ENCODE results near the gene LYSMD2. TPM values are rescaled to one million over a fixed set of nuclear protein-coding genes. Genes with fewer than 3 reads are reported as not detected.

LYSMD2 gene
- total and polyA plus RNA-seq, 9 of the 15 experiments (the other 6 are each of a cell fraction or from before 2014, with no cell fraction given): 4.3 to 30.3 (median 9.8) TPM

DNA sequence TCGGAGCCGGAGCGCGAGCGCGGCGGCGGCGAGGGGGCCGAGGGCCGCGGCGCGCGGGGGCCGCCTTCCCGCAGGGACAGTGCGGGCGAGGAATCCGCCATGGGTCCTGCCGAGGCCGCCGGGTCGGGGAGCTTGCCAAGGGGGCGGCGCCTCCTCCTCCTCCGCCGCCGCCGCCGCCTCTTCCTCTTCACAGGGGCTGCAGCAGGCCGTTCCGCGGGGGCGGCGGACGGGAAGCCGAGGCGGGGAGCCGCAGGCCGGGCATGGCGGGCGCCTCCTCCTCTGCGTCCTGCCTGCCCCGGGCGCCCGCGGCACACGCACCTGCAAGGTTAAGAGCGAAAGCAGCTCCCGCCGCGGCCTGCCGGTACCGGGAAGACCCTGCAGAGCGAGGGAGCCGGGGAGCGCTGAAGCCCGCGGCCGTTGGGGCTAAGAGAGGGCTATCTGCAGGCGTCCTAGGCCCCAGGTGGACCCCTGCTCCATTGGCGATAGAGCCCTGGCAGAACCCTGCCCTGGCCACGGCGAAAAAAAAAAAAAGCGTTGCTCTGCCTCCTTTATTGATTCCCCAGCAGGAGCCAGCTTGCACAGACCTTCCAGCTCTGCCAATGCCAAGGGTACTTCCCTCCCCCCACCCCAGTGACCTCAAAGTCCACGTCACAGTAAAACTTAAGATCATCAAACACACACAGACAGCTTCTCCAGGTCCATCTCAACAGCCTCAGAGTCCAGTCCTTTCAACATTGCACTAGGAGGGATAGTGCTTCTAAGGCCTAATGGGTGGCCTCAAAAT, at the start of gene LYSMD2 (continued):
- TF ChIP-seq SAFB2 (IDR thresholded peaks at IDR 0.05; ENCODE audit: borderline replicate concordance, low read depth, low read length, severe bottlenecking) (no peak), ZFP1 (CRISPR knock-in tag; IDR thresholded peaks at IDR 0.05) (no peak), ZNF436 (CRISPR knock-in tag; IDR thresholded peaks at IDR 0.05) (no peak), HNRNPL (IDR thresholded peaks at IDR 0.05; ENCODE audit: low read depth, low read length) (0 out of 2 replicates have a peak, but pooled peaks have one; percentile 11), SAP30 (IDR thresholded peaks at IDR 0.05; ENCODE audit: borderline replicate concordance, insufficient read depth, low read depth, low read length, poor library complexity, severe bottlenecking) (peak; percentile 36), MAZ (CRISPR knock-in tag; conservative IDR thresholded peaks at IDR 0.05 in 1 of 2, IDR thresholded peaks at IDR 0.05 in 1 of 2) (peak in 1 of 2 experiments; percentile 37; a peak in 1 of 4 replicates), YY1 (IDR thresholded peaks at IDR 0.05; ENCODE audit: borderline replicate concordance in 1 of 3, control insufficient read depth in 1 of 3, extremely low read depth in 1 of 3, insufficient read depth in 3 of 3, insufficient read length in 1 of 3, insufficient replicate concordance in 2 of 3, low read depth in 1 of 3, low read length in 2 of 3) (peak in 2 of 3 experiments; percentile 70 to 81), FOXK2 (conservative IDR thresholded peaks at IDR 0.05 in 1 of 2, IDR thresholded peaks at IDR 0.05 in 1 of 2; ENCODE audit: low read depth in 2 of 2) (no peak), EGR1 (conservative IDR thresholded peaks at IDR 0.05) (peak; percentile 82), CBX3 (IDR thresholded peaks at IDR 0.05; ENCODE audit: borderline replicate concordance in 1 of 2, low read length in 2 of 2) (no peak)
- TF ChIP-seq, protein P1, sequence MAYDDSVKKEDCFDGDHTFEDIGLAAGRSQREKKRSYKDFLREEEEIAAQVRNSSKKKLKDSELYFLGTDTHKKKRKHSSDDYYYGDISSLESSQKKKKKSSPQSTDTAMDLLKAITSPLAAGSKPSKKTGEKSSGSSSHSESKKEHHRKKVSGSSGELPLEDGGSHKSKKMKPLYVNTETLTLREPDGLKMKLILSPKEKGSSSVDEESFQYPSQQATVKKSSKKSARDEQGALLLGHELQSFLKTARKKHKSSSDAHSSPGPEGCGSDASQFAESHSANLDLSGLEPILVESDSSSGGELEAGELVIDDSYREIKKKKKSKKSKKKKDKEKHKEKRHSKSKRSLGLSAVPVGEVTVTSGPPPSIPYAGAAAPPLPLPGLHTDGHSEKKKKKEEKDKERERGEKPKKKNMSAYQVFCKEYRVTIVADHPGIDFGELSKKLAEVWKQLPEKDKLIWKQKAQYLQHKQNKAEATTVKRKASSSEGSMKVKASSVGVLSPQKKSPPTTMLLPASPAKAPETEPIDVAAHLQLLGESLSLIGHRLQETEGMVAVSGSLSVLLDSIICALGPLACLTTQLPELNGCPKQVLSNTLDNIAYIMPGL (CRISPR knock-in tag; IDR thresholded peaks at IDR 0.05): 0 out of 2 replicates have a peak, but pooled peaks have one; percentile 24
- TF ChIP-seq, protein P2, sequence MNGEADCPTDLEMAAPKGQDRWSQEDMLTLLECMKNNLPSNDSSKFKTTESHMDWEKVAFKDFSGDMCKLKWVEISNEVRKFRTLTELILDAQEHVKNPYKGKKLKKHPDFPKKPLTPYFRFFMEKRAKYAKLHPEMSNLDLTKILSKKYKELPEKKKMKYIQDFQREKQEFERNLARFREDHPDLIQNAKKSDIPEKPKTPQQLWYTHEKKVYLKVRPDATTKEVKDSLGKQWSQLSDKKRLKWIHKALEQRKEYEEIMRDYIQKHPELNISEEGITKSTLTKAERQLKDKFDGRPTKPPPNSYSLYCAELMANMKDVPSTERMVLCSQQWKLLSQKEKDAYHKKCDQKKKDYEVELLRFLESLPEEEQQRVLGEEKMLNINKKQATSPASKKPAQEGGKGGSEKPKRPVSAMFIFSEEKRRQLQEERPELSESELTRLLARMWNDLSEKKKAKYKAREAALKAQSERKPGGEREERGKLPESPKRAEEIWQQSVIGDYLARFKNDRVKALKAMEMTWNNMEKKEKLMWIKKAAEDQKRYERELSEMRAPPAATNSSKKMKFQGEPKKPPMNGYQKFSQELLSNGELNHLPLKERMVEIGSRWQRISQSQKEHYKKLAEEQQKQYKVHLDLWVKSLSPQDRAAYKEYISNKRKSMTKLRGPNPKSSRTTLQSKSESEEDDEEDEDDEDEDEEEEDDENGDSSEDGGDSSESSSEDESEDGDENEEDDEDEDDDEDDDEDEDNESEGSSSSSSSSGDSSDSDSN (IDR thresholded peaks at IDR 0.05; ENCODE audit: borderline replicate concordance in 1 of 2, low read depth in 2 of 2, low read length in 2 of 2): peak in 1 of 2 experiments; percentile 80; a peak in 2 of 4 replicates
- TF ChIP-seq, protein P3, sequence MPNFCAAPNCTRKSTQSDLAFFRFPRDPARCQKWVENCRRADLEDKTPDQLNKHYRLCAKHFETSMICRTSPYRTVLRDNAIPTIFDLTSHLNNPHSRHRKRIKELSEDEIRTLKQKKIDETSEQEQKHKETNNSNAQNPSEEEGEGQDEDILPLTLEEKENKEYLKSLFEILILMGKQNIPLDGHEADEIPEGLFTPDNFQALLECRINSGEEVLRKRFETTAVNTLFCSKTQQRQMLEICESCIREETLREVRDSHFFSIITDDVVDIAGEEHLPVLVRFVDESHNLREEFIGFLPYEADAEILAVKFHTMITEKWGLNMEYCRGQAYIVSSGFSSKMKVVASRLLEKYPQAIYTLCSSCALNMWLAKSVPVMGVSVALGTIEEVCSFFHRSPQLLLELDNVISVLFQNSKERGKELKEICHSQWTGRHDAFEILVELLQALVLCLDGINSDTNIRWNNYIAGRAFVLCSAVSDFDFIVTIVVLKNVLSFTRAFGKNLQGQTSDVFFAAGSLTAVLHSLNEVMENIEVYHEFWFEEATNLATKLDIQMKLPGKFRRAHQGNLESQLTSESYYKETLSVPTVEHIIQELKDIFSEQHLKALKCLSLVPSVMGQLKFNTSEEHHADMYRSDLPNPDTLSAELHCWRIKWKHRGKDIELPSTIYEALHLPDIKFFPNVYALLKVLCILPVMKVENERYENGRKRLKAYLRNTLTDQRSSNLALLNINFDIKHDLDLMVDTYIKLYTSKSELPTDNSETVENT (CRISPR knock-in tag; IDR thresholded peaks at IDR 0.05): peak; percentile 61; the same call in 1 of the 2 replicates

Measured in K562 (cell line).